Bronchial epithelial cell (primary cell): ENCODE data around the gene SH3BGRL3. TPM values are rescaled to one million over a fixed set of nuclear protein-coding genes. Genes with fewer than 3 reads are reported as not detected.
"Not testable (repeated sequence)": the region's sequence is repeated elsewhere in the genome, so short reads cannot be mapped to it uniquely, and the experiment has no call there.

Experiments
- DNase-seq: peaks from one replicate; pipeline ENCODE4 v3.0.0-alpha.2; 2010; ENCODE audit warnings: low read depth
- FAIRE-seq: peaks from 2 replicates; lab custom pipeline; 2011; peaks lifted over from hg19 to GRCh38; lab: Jason Lieb, UNC
- H3K27me3 ChIP-seq: 2 replicates; pipeline ENCODE4 v1.5.1; 2011; ENCODE audit warnings: low read length; ENCODE audit not compliant: control insufficient read depth, insufficient read depth
- H3K36me3 ChIP-seq: 2 replicates; pipeline ENCODE4 v1.5.1; 2011; ENCODE audit warnings: low read length; ENCODE audit not compliant: control insufficient read depth, insufficient read depth
- H3K4me3 ChIP-seq: 2 replicates; pipeline ENCODE4 v1.5.1; 2011; ENCODE audit warnings: mild to moderate bottlenecking, low read depth, low read length, control low read depth
- CTCF ChIP-seq: IDR thresholded peaks from 2 replicates; pipeline ENCODE4 v1.5.1; 2011; ENCODE audit warnings: mild to moderate bottlenecking, moderate library complexity, low read length, control low read depth, inconsistent platforms; ENCODE audit not compliant: insufficient read depth, severe bottlenecking
- total RNA-seq: library from RNA; depleted of rRNA; stranded (reverse); fragments of >200 nt; gene quantifications from 2 replicates; pipeline ENCODE4 v1.2.1, GENCODE V29; 2014

SH3BGRL3 gene
- total RNA-seq, 1 donor from 2014 or later = 14.5 TPM

- no peak for FAIRE-seq
- H3K36me3 ChIP-seq = no peaks in the 10 kb centered on the region
- no peak for TF ChIP-seq CTCF
- H3K27me3 ChIP-seq = no peaks in the 10 kb centered on the region
- DNase-seq = no peak
- peak overlapping the region; percentile 69 for H3K4me3 ChIP-seq
Measured at GRCh38 chr1:26305667-26306289, 25.9 kb downstream of the SH3BGRL3 start.

GRCh38 chr1:26306290-26307229 lies 26.7 kb downstream of the SH3BGRL3 start, which contains the start of gene UBXN11:
Gene UBXN11 (minus strand): TSS chr1:26306636. CDS start chr1:26302883, 3,753 bp downstream.
- peak; percentile 8 for TF ChIP-seq CTCF
- DNase-seq = peak; percentile 95
- no peak for FAIRE-seq

GRCh38 chr1:26307363-26307781 lies 27.5 kb downstream of the SH3BGRL3 start:
- DNase-seq (no peak), FAIRE-seq (no peak)
- H3K4me3 ChIP-seq = no peak overlapping the region
- no peaks in the 10 kb centered on the region for H3K27me3 ChIP-seq
- H3K36me3 ChIP-seq = no peaks in the 10 kb centered on the region
- no peak for TF ChIP-seq CTCF

More at GRCh38 chr1:26306290-26307229, 26.7 kb downstream of the SH3BGRL3 start, which contains the start of gene UBXN11:
- Histone ChIP-seq H3K27me3 (no peaks in the 10 kb centered on the region), H3K36me3 (no peaks in the 10 kb centered on the region), H3K4me3 (peak within 1 kb of the TSS; percentile 69)

- H3K36me3 ChIP-seq, DNase-seq, FAIRE-seq, H3K4me3 ChIP-seq, H3K27me3 ChIP-seq: not testable (repeated sequence)
Measured at GRCh38 chr1:26307966-26308899, 28.3 kb downstream of the SH3BGRL3 start.

GRCh38 chr1:26314501-26314900 lies 34.6 kb downstream of the SH3BGRL3 start:
- Histone ChIP-seq H3K36me3 (peaks cover under 1% of the 10 kb centered on the region), H3K4me3 (no peak overlapping the region), H3K27me3 (no peaks in the 10 kb centered on the region)
- FAIRE-seq = no peak
- no peak for DNase-seq
- TF ChIP-seq CTCF = no peak
